ENCODE measurements around the gene C22orf42.

DNA sequence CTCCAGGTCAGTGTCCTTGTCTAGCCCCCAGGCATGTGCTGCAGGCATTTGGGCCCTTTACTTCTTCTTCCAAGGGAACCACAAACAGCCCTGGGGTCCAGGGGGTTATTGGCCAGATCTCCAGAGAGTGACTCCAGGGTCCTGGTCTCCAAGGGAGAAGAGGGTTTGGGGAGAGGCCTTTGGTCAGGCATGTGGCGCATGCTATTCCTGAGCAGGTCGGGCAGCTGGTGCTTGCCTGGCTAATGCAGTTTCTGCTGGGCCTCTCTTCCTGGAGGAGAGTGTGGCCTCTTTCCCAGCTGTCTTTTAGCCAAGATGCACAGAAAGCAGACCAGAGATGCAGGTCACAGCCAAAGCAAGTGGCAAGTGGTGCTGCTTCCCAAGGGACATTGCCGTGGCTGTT is 49.6 kb upstream of the C22orf42 start:
- TF ChIP-seq CTCF (IDR thresholded peaks at IDR 0.05; ENCODE audit: low read depth, low read length) = no peak
- TF ChIP-seq EZH2phosphoT487 (IDR thresholded peaks at IDR 0.05; ENCODE audit: low read depth) = no peak

All from OCI-LY3 (cell line).